Pancreas (tissue), 10 donors: ENCODE results near the gene KIAA1671. TPM values are rescaled to one million over a fixed set of nuclear protein-coding genes. Genes with fewer than 3 reads are reported as not detected.
"Not testable (repeated sequence)": the region's sequence is repeated elsewhere in the genome, so short reads cannot be mapped to it uniquely, and the experiment has no call there.

Experiments used
- ATAC-seq, 4 donors: fragments of 200-7000 bp; cut with Tn5 transposase; one replicate each; pipeline versions ENCODE4 v1.8.0 to v1.9.1; 2020; ENCODE audit warnings: mild to moderate bottlenecking in 4 of 4, moderate library complexity in 4 of 4
- DNase-seq, 6 donors: peaks; one replicate each; pipeline ENCODE4 v3.0.0-alpha.2; 2020
- FAIRE-seq: peaks from 2 replicates; lab custom pipeline; 2012; peaks lifted over from hg19 to GRCh38; lab: Jason Lieb, UNC
- H3K27ac ChIP-seq, 4 donors: fragments of 200-600 bp; sonication (generic); 1 replicate in 3 of 4; 2 replicates in 1 of 4; pipeline versions ENCODE4 v1.5.0 to v1.8.0; 2020
- H3K27me3 ChIP-seq, 4 donors: fragments of 200-600 bp; one replicate each; pipeline ENCODE4 v1.8.0; 2021
- H3K36me3 ChIP-seq, 3 donors: fragments of 200-600 bp; sonication (generic) in 1 of 3; one replicate each; pipeline versions ENCODE4 v1.5.0 to v1.8.0; 2020 to 2021
- H3K4me1 ChIP-seq, 3 donors: fragments of 200-600 bp; one replicate each; pipeline ENCODE4 v1.8.0; 2021
- H3K4me3 ChIP-seq, 4 donors: fragments of 200-600 bp; sonication (generic) in 2 of 4; one replicate each; pipeline versions ENCODE4 v1.5.0 to v1.8.0; 2020 to 2021
- H3K9me3 ChIP-seq, 4 donors: fragments of 200-600 bp; one replicate each; pipeline ENCODE4 v1.8.0; 2021
- WGBS, 2 donors: extraction: QIAGEN DNeasy Blood & Tissue Kit; methylation state at CpG; one replicate each; pipeline ENCODE4 v1.1.7; 2013; 5-methylcytosine and 5-hydroxymethylcytosine counted together
- intact Hi-C, 3 donors: fragments of 100-400 bp; cut with DNase I; formaldehyde crosslinking; loops; one replicate each; pipeline versions ENCODE4 v1.11.1 to v1.14.2; 2022
- polyA plus RNA-seq, 2 donors: library from polyadenylated mRNA; stranded (reverse); fragments of 200-250 nt; gene quantifications; one replicate each; pipeline ENCODE4 v1.2.3, GENCODE V29; 2013
- total RNA-seq, 6 donors: library from RNA; stranded (reverse); fragmentation: NEBNext Ultra II Directional in 4 of 6; extraction: Animal tissue kit (Norgen Biotek cat#: 25700) in 4 of 6; gene quantifications; one replicate each; pipeline versions ENCODE4 v1.2.1 to v1.2.4, GENCODE V29; 2021 to 2023
- TF ChIP-seq, protein P1 (sequence below), 4 donors: fragments of 200-600 bp; sonication (generic) in 3 of 4; IDR thresholded peaks; one replicate each; pipeline versions ENCODE4 v1.5.0 to v1.8.0; 2021; ENCODE audit warnings: antibody characterized with exemption in 4 of 4
- donor health status: healthy with polysubstance abuse.
- donor health status: DM: no; HTN: no; CAD: no; lungs with moderate emphysema.
- donor health status: DM: no; HTN: no; CAD: no.
- donor health status: control.
- donor health status: control.
- donor health status: Bipolar disorder and iron deficiency.
- donor health status: DM: yes; HTN: yes; CAD: no.
- donor health status: DM: no; HTN: no; CAD: no.
- donor health status: DM: no; HTN: no; CAD: no.
- donor health status: DM: yes; HTN: yes; CAD: no.

Gene KIAA1671
- total and polyA plus RNA-seq, 8 donors, result 8.3 to 28.8 (median 19.0) TPM

DNA sequence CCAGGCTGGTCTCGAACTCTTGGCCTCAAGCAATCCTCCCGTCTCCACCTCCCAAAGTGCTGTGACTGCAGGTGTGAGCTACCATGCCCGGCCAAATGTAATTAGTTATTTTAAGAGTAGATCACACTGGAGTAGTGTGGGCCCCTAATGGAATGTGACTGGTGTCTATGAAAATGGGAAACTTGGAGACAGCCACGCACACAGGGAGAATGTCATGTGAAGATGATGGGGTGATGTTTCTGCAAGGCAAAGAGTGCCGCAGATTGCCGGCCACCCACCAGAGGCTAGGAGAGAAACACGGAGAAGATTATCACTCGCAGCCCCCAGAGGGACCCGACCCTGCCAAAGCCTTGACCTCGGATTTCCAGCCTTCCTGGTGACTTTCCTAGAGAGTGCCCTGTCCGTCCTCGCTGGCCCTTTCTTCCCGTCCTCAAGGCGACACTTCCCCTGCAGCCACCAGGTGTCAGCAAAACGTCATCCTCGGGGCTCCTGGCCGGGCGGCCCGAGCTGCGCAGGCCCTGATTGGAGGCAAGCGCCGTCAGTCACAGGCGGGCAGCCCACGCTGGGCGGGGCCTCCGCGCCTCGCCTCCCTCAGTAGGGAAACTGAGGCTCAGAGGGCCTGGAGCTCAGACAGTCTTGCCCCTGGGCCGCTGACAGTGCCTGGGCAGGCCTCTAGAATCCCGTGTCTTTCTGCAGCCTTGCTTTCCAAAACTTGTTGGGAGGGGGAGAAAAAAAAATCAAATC is 283.2 kb downstream of the KIAA1671 start:
- H3K4me3 ChIP-seq, result no peak overlapping the region

DNA sequence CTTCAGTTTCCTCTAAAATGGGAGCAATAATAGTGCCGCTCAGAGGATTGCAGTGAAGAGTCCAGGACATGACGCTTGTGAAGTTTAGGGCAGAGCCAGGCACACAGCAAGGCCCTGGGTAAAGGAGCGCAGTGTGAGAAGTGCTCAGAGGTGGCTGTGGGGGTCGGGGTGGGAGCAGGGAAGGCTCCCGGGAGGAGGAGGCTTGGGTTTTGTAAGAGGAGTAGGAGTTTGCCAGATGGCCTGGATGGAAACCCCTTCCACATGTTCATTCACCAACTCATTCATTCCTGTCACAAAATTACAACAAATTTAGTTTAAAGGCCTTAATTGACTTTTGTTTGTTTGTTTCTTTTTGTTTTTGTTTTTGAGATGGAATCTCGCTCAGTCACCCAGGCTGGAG is 283.9 kb downstream of the KIAA1671 start:
- TF ChIP-seq, protein P1, sequence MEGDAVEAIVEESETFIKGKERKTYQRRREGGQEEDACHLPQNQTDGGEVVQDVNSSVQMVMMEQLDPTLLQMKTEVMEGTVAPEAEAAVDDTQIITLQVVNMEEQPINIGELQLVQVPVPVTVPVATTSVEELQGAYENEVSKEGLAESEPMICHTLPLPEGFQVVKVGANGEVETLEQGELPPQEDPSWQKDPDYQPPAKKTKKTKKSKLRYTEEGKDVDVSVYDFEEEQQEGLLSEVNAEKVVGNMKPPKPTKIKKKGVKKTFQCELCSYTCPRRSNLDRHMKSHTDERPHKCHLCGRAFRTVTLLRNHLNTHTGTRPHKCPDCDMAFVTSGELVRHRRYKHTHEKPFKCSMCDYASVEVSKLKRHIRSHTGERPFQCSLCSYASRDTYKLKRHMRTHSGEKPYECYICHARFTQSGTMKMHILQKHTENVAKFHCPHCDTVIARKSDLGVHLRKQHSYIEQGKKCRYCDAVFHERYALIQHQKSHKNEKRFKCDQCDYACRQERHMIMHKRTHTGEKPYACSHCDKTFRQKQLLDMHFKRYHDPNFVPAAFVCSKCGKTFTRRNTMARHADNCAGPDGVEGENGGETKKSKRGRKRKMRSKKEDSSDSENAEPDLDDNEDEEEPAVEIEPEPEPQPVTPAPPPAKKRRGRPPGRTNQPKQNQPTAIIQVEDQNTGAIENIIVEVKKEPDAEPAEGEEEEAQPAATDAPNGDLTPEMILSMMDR (IDR thresholded peaks at IDR 0.05), result no peak
- 82 to 86% methylated on average over 6 of the region's 6 CpGs for WGBS, 2 donors
- H3K4me1 ChIP-seq, result no peaks in the 10 kb centered on the region
- no peak overlapping the region for H3K27ac ChIP-seq
- no peak overlapping the region for H3K4me3 ChIP-seq
- no peaks in the 10 kb centered on the region for H3K9me3 ChIP-seq
- intact Hi-C loops, result no loop called here
- no peaks in the 10 kb centered on the region for H3K27me3 ChIP-seq
- H3K36me3 ChIP-seq, result no peaks in the 10 kb centered on the region
- ATAC-seq (no peak), FAIRE-seq (no peak), DNase-seq (no peak)

More for the DNA sequence above, 283.2 kb downstream of the KIAA1671 start:
- no peak overlapping the region for H3K27ac ChIP-seq
- FAIRE-seq, result no peak
- intact Hi-C loops, result no loop called here
- no peaks in the 10 kb centered on the region for H3K4me1 ChIP-seq
- peak; percentile 78 to 92 (median 86) for DNase-seq
- TF ChIP-seq, protein P1 (IDR thresholded peaks at IDR 0.05), result peak; percentile 14 to 54 (median 48)
- no peaks in the 10 kb centered on the region for H3K36me3 ChIP-seq
- H3K9me3 ChIP-seq, result no peaks in the 10 kb centered on the region
- peak; percentile 96 to 100 (median 100) for ATAC-seq
- H3K27me3 ChIP-seq, result no peaks in the 10 kb centered on the region
- WGBS, 2 donors, result 10 to 13% methylated on average over 30 of the region's 30 CpGs

DNA sequence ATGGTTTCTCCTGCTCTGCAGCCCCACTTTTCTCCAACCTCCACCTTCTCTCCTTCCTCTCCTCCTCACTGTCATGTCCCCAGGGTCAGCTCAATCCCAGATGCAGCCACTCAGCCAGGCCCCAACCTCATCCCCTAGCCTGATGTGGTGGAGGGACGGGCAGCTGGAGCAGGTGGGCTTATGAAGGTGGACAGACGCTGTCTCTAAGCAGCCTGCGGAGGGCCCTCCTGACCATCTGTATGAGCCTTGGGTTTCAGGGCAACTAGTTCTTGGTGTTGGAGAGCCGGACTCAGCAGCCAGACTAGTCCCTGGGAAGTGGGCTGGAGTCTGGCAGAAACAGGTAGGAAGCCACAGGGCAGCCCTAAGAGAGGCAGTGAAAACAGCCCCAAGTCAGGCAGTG is 285.0 kb downstream of the KIAA1671 start:
- DNase-seq (no peak), ATAC-seq (no peak), FAIRE-seq (no peak)
- TF ChIP-seq, protein P1 (IDR thresholded peaks at IDR 0.05), result no peak
- H3K4me1 ChIP-seq, result no peaks in the 10 kb centered on the region
- WGBS, 2 donors, result 76 to 83% methylated on average over 4 of the region's 4 CpGs
- H3K27ac ChIP-seq, result no peak overlapping the region
- intact Hi-C loops, result no loop called here
- H3K36me3 ChIP-seq, result no peaks in the 10 kb centered on the region
- no peak overlapping the region for H3K4me3 ChIP-seq
- H3K27me3 ChIP-seq, result no peaks in the 10 kb centered on the region
- no peaks in the 10 kb centered on the region for H3K9me3 ChIP-seq

DNA sequence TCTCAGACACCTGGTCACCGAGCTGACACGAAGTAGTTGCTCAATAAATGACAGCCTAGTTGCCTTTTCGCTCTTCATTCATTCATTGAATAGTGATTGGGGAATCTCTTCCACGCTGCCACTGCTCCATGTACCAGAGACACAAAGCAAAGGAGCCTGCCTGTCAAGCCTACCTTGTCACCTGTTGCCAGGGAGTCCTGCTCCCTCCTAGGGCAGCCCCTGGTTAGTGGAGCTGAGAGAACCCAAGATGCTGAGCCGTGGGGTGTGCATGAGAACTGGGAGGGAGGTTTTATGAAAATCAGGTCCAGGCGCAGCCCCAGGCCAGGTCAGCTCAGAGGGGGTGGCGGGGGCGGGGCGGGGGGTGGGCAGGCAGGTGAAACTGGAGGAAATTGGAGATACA is 285.5 kb downstream of the KIAA1671 start:
- H3K36me3 ChIP-seq, intact Hi-C loops, FAIRE-seq, H3K9me3 ChIP-seq, DNase-seq, H3K27me3 ChIP-seq, H3K27ac ChIP-seq, ATAC-seq, H3K4me1 ChIP-seq, H3K4me3 ChIP-seq: not testable (repeated sequence)
- 51 to 72% methylated on average over 9 of the region's 9 CpGs for WGBS, 2 donors

Other genes with a start within 250 kb of the KIAA1671 start
- not detected for gene PIWIL3, start 178.0 kb upstream of the KIAA1671 start, total RNA-seq
- not detected for gene PIWIL3, start 178.0 kb upstream of the KIAA1671 start, polyA plus RNA-seq
- gene SGSM1, start 146.5 kb upstream of the KIAA1671 start, total RNA-seq, result 1 to 10 TPM; 1.7 to 3.0 (median 2.5) TPM
- gene SGSM1, start 146.5 kb upstream of the KIAA1671 start, polyA plus RNA-seq, result 1 to 10 TPM; 1.6 to 5.1 TPM
- not detected for gene LHFPL7, start 6.0 kb upstream of the KIAA1671 start, total RNA-seq
- not detected for gene LHFPL7, start 6.0 kb upstream of the KIAA1671 start, polyA plus RNA-seq
- gene CRYBB3, start 247.1 kb downstream of the KIAA1671 start, total RNA-seq, result under 1 TPM in 4 of 6 donors, not detected in 2; 0.26 to 0.38 (median 0.31) TPM
- gene CRYBB3, start 247.1 kb downstream of the KIAA1671 start, polyA plus RNA-seq, result 1 to 10 TPM in 1 of 2 donors, under 1 TPM in 1; 0.72 to 1.6 TPM